ENCODE results near the gene CNIH1.
"Not testable (repeated sequence)": the region's sequence is repeated elsewhere in the genome, so short reads cannot be mapped to it uniquely, and the experiment has no call there.

CNIH1 gene

GRCh38 chr14:54425537-54426274 lies 15.5 kb downstream of the CNIH1 start:
- no peak for DNase-seq

GRCh38 chr14:54425068-54425467 lies 16.1 kb downstream of the CNIH1 start:
- DNase-seq: no peak

GRCh38 chr14:54424479-54424901 lies 16.7 kb downstream of the CNIH1 start:
- no peak for DNase-seq

- no peak for DNase-seq
Observed at GRCh38 chr14:54423991-54424390, 17.2 kb downstream of the CNIH1 start.

GRCh38 chr14:54420478-54421142 lies 20.6 kb downstream of the CNIH1 start:
- DNase-seq: peak; percentile 52

- no peak for DNase-seq
Observed at GRCh38 chr14:54411371-54411770, 29.8 kb downstream of the CNIH1 start.

GRCh38 chr14:54410215-54410614 lies 31.0 kb downstream of the CNIH1 start:
- DNase-seq: no peak

- DNase-seq: not testable (repeated sequence)
Observed at GRCh38 chr14:54403401-54404005, 37.7 kb downstream of the CNIH1 start.

- DNase-seq: no peak
Observed at GRCh38 chr14:54399560-54399959, 41.6 kb downstream of the CNIH1 start.

- DNase-seq: peak; percentile 100
Observed at GRCh38 chr14:54396493-54397335, 44.5 kb downstream of the CNIH1 start, which contains the start of gene CDKN3. Gene CDKN3, plus strand, starts transcription at chr14:54397007. Its CDS starts 62 bp downstream, at chr14:54397069.

- DNase-seq: no peak
Observed at GRCh38 chr14:54396183-54396492, 45.0 kb downstream of the CNIH1 start.

GRCh38 chr14:54395716-54396115 lies 45.5 kb downstream of the CNIH1 start:
- DNase-seq: no peak

- DNase-seq: no peak
Observed at GRCh38 chr14:54395284-54395683, 45.9 kb downstream of the CNIH1 start.

GRCh38 chr14:54394596-54394995 lies 46.6 kb downstream of the CNIH1 start:
- DNase-seq: no peak

GRCh38 chr14:54392986-54393884 lies 47.9 kb downstream of the CNIH1 start:
- not testable (repeated sequence) for DNase-seq

GRCh38 chr14:54392131-54392859 lies 48.9 kb downstream of the CNIH1 start:
- no peak for DNase-seq

GRCh38 chr14:54387328-54387727 lies 53.8 kb downstream of the CNIH1 start:
- no peak for DNase-seq

GRCh38 chr14:54385556-54385955 lies 55.6 kb downstream of the CNIH1 start:
- DNase-seq: no peak

GRCh38 chr14:54383835-54384234 lies 57.3 kb downstream of the CNIH1 start:
- DNase-seq: no peak

- DNase-seq: no peak
Observed at GRCh38 chr14:54381821-54382220, 59.4 kb downstream of the CNIH1 start.

GRCh38 chr14:54380558-54380957 lies 60.6 kb downstream of the CNIH1 start:
- DNase-seq: not testable (repeated sequence)

Measured in inflammatory macrophage treated with lipopolysaccharide for 4 hours (primary cell).